Measurements from ENCODE around the gene PSMD6. TPM values are rescaled to one million over a fixed set of nuclear protein-coding genes. Genes with fewer than 3 reads are reported as not detected.

Gene PSMD6
- total RNA-seq, 2 experiments from 2014 or later = 81.2 to 86.3 TPM

DNA sequence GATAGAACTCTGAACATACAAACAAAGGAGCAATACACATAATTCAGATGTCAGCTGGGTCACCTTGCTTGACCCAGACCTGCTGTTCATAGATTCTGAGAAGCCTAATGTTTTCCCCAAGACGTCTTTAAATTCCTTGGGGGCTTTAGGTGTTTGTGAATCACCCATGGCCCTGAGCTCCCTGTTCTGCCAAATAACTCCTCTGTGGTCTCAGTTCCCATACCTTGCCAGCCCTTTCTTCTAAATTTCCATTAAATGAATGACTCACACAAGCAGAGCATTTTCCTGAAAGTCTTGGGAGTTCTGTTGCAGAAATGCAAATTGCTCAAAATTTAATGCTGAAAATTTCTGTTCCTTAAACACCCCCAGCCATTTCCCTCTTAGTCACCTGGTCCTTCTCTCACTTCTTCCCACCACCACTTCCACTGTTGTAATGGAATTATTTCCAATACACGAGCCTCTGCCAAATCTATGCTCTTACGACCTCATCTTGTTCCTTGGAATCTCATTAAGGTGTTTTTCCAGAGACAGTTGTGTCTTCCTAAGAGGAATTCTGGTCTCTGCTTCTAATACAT lies 33.4 kb upstream of the PSMD6 start:
- Mint-ChIP-seq H3K36me3 (ENCODE audit: low read depth) (no peaks in the 10 kb centered on the region), H3K9me3 (ENCODE audit: insufficient read depth) (no peaks in the 10 kb centered on the region), H3K27me3 (ENCODE audit: low read depth) (peaks cover 22% of the 10 kb centered on the region), H3K27ac (no peak overlapping the region), H3K4me1 (ENCODE audit: low read depth) (no peaks in the 10 kb centered on the region), H3K4me3 (no peak overlapping the region)
- ChIA-PET CTCF (no interaction called here), POLR2A (no interaction called here)
- ATAC-seq = no peak
- no peak for DNase-seq

GRCh38 chr3:64055076-64055475 lies 31.8 kb upstream of the PSMD6 start:
- Mint-ChIP-seq H3K4me3 (no peak overlapping the region), H3K4me1 (ENCODE audit: low read depth) (no peaks in the 10 kb centered on the region), H3K27me3 (ENCODE audit: low read depth) (peaks cover 18% of the 10 kb centered on the region), H3K36me3 (ENCODE audit: low read depth) (no peaks in the 10 kb centered on the region), H3K27ac (no peak overlapping the region), H3K9me3 (ENCODE audit: insufficient read depth) (no peaks in the 10 kb centered on the region)
- no peak for DNase-seq
- POLR2A ChIA-PET = no interaction called here
- CTCF ChIA-PET = no interaction called here
- no peak for ATAC-seq

DNA sequence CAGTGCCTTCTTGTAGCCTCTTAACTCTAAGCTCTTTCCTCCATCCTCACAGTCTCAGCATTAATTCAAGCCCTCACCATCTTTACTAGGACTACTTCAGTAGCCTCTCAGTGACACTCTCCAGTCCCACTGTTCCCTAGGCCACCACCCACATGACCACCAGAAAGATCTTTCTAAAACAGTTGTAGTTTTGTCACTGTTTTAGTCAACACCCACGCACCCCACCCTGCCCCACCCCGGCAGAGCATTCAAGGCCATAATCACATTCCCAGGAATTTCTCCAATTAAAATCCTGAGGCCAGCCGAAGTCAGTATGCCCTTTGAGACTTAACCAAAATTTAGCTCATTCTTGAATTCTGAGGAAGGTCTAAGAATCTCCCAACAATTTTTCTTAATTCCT lies 31.2 kb upstream of the PSMD6 start:
- ChIA-PET CTCF (no interaction called here), POLR2A (no interaction called here)
- DNase-seq = no peak
- H3K4me3 Mint-ChIP-seq = no peak overlapping the region
- no peak overlapping the region for H3K27ac Mint-ChIP-seq
- no peaks in the 10 kb centered on the region for H3K4me1 Mint-ChIP-seq (ENCODE audit: low read depth)
- no peak for ATAC-seq
- H3K9me3 Mint-ChIP-seq (ENCODE audit: insufficient read depth) = no peaks in the 10 kb centered on the region
- no peaks in the 10 kb centered on the region for H3K36me3 Mint-ChIP-seq (ENCODE audit: low read depth)
- peaks cover 17% of the 10 kb centered on the region for H3K27me3 Mint-ChIP-seq (ENCODE audit: low read depth)

DNA sequence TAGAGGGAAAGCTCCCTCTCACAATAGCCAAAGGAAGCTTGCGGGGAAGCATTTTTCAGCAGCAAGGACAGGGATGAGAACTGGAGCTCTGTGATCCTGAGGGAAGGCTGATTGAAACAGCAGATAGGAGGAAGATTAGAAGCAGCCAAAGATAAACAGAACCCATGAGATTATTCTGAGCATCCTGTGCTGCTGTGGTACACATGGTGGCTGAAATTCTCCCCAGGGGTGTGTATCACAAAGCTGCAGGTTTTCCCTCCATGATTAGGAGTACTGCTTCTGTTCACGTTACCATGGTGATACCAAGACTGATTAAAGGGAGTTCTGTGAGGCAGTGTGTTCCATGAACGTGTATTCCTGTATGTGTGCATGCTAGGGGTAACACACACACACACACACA lies 30.3 kb upstream of the PSMD6 start:
- H3K36me3 Mint-ChIP-seq (ENCODE audit: low read depth) = no peaks in the 10 kb centered on the region
- H3K4me1 Mint-ChIP-seq (ENCODE audit: low read depth) = peaks cover 3% of the 10 kb centered on the region
- no peak overlapping the region for H3K27ac Mint-ChIP-seq
- no peaks in the 10 kb centered on the region for H3K9me3 Mint-ChIP-seq (ENCODE audit: insufficient read depth)
- no peak for DNase-seq
- H3K27me3 Mint-ChIP-seq (ENCODE audit: low read depth) = peaks cover 12% of the 10 kb centered on the region
- H3K4me3 Mint-ChIP-seq = no peak overlapping the region
- ATAC-seq = no peak
- POLR2A ChIA-PET = no interaction called here
- CTCF ChIA-PET = no interaction called here

DNA sequence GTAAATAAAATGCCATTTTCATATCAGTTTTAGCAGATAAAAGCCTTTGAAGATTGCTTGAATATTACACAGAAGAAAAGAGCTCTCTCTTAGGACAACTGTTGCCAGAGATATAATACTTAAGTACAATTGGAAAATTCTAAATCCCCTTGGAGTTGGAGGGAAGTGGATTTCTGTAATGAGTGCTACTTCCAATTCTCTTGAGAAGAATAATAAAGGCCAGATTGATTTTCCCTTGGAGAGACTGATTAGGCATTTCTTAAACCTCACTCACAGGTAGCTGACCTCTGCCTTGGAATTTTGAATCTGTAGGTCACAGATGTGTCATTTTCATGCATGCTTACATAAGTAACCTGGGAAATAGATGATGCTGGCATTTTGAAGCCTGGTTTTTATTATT lies 29.8 kb upstream of the PSMD6 start:
- Mint-ChIP-seq H3K9me3 (ENCODE audit: insufficient read depth) (no peaks in the 10 kb centered on the region), H3K27me3 (ENCODE audit: low read depth) (peaks cover 12% of the 10 kb centered on the region), H3K27ac (no peak overlapping the region), H3K4me1 (ENCODE audit: low read depth) (peaks cover 4% of the 10 kb centered on the region), H3K4me3 (no peak overlapping the region), H3K36me3 (ENCODE audit: low read depth) (no peaks in the 10 kb centered on the region)
- ChIA-PET POLR2A (no interaction called here), CTCF (no interaction called here)
- ATAC-seq (no peak), DNase-seq (no peak)

GRCh38 chr3:64049832-64050231 lies 26.5 kb upstream of the PSMD6 start:
- CTCF ChIA-PET = interaction anchor here (0.7 to 1.5 kb wide), 3 partner anchors 8 to 26 kb away, joined by 3 read pairs; partner anchors contain the start of gene PSMD6
- H3K27ac Mint-ChIP-seq = no peak overlapping the region
- peaks cover 4% of the 10 kb centered on the region for H3K4me1 Mint-ChIP-seq (ENCODE audit: low read depth)
- DNase-seq = no peak
- ATAC-seq = no peak
- peaks cover 6% of the 10 kb centered on the region for H3K27me3 Mint-ChIP-seq (ENCODE audit: low read depth)
- POLR2A ChIA-PET = no interaction called here
- no peaks in the 10 kb centered on the region for H3K9me3 Mint-ChIP-seq (ENCODE audit: insufficient read depth)
- no peak overlapping the region for H3K4me3 Mint-ChIP-seq
- H3K36me3 Mint-ChIP-seq (ENCODE audit: low read depth) = no peaks in the 10 kb centered on the region

DNA sequence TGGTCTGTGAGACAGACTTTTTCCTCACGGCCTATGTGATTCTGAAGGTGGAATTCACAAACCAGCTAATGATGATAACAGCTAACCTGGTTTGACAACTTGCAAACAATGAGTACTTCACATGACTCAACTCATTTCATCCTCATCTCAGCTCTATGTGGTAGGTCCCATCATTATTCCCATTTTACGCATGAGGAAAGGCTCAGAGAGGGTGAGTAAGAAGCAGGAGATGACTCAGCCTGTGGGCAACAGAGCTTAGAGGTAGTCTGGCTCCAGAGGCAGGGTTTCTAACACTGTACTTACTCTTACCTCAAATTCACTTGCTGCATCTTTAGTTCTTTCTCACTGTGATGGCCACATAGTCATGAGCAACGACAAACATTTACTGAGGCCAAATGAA lies 25.8 kb upstream of the PSMD6 start:
- H3K4me3 Mint-ChIP-seq = no peak overlapping the region
- H3K27me3 Mint-ChIP-seq (ENCODE audit: low read depth) = peaks cover 8% of the 10 kb centered on the region
- no peaks in the 10 kb centered on the region for H3K36me3 Mint-ChIP-seq (ENCODE audit: low read depth)
- DNase-seq = no peak
- no peak overlapping the region for H3K27ac Mint-ChIP-seq
- CTCF ChIA-PET = interaction anchor here (1.3 to 1.5 kb wide), 2 partner anchors 19 to 25 kb away, joined by 3 read pairs; partner anchors contain the start of gene PSMD6
- no peaks in the 10 kb centered on the region for H3K9me3 Mint-ChIP-seq (ENCODE audit: insufficient read depth)
- POLR2A ChIA-PET = no interaction called here
- peaks cover 4% of the 10 kb centered on the region for H3K4me1 Mint-ChIP-seq (ENCODE audit: low read depth)
- no peak for ATAC-seq

DNA sequence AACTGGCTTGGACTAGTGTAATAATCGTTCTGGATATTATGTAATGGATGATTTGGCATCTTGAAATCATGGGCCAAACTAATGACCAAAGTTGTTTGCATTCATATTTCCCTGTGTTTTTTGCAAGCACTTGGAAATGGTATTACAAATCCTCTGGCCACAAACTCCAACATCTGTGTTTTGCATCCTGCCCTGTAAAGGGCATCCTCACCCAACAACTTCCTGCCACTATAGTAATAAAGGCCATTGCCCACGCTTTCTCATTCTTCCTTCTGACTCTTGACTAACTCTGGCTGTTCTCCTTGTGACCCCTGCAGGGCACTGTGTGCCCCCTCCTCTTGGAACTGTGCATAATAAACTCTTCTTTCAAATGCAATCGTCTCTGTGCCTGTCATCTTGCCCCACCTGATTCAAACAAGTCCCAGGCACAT lies 25.4 kb upstream of the PSMD6 start:
- no peak for DNase-seq
- Mint-ChIP-seq H3K27me3 (ENCODE audit: low read depth) (peaks cover 10% of the 10 kb centered on the region), H3K27ac (no peak overlapping the region), H3K36me3 (ENCODE audit: low read depth) (no peaks in the 10 kb centered on the region), H3K9me3 (ENCODE audit: insufficient read depth) (no peaks in the 10 kb centered on the region), H3K4me3 (no peak overlapping the region), H3K4me1 (ENCODE audit: low read depth) (peaks cover 4% of the 10 kb centered on the region)
- ChIA-PET CTCF (interaction anchor here (1.3 to 1.5 kb wide), 2 partner anchors 19 to 25 kb away, joined by 3 read pairs; partner anchors contain the start of gene PSMD6), POLR2A (no interaction called here)
- ATAC-seq = no peak

DNA sequence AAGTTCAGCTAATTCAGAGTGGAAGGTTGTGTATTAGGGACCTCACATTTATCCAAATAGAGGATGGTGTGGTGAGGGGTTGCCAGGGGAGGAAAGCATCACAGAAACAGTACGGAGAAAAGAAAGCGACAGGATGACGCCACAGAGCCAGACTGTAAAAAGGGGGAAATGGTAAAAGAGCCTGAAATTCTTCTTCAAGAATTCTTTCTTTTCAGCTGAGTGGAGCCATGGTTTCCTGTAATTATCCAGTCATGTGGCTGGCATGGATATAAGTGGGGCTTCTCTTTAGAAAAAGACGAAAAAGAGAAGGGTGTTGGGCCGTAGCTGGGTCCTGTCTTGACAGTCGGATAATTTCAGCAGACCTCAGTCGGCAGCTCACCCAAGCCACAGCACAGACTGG lies 24.5 kb upstream of the PSMD6 start:
- Mint-ChIP-seq H3K9me3 (ENCODE audit: insufficient read depth) (no peaks in the 10 kb centered on the region), H3K27me3 (ENCODE audit: low read depth) (peaks cover 14% of the 10 kb centered on the region), H3K36me3 (ENCODE audit: low read depth) (no peaks in the 10 kb centered on the region), H3K27ac (no peak overlapping the region), H3K4me1 (ENCODE audit: low read depth) (peaks cover 4% of the 10 kb centered on the region), H3K4me3 (no peak overlapping the region)
- ChIA-PET POLR2A (no interaction called here), CTCF (no interaction called here)
- ATAC-seq (no peak), DNase-seq (no peak)

DNA sequence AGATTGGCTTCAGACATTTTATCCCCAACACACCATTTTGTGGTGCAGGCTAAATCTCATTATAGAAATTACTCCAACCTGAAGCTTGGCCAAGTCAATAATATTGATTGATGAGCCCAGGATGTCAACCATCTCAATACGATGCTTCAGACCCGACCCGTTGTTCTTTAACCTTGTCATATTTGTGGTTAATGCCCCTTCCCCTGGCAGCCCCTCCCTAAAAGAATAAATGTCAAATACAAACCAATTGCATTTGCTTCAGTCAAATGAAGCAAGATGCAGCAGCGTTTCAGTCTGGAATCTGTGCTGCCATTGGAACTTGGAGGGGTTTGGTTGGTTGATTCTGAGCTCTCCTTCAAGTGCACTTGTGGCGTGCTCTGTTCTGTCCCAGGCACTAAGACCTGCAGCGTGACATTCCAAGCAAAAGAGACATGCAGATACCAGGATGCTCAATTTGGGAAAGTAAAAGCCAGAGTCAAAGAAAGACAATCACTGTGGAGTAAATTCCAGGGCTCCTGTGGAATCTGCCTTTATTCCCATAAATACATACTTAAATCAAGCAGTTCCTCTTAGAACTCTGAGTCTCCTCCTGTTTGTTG lies 23.8 kb upstream of the PSMD6 start:
- peaks cover 4% of the 10 kb centered on the region for H3K4me1 Mint-ChIP-seq (ENCODE audit: low read depth)
- H3K27me3 Mint-ChIP-seq (ENCODE audit: low read depth) = peaks cover 15% of the 10 kb centered on the region
- POLR2A ChIA-PET = no interaction called here
- no peaks in the 10 kb centered on the region for H3K9me3 Mint-ChIP-seq (ENCODE audit: insufficient read depth)
- no peaks in the 10 kb centered on the region for H3K36me3 Mint-ChIP-seq (ENCODE audit: low read depth)
- ATAC-seq = no peak
- H3K4me3 Mint-ChIP-seq = no peak overlapping the region
- DNase-seq = no peak
- no peak overlapping the region for H3K27ac Mint-ChIP-seq
- CTCF ChIA-PET = no interaction called here

- CTCF ChIA-PET = no interaction called here
- Mint-ChIP-seq H3K27ac (peak overlapping the region; percentile 35), H3K27me3 (ENCODE audit: low read depth) (peaks cover 15% of the 10 kb centered on the region), H3K4me3 (no peak overlapping the region), H3K9me3 (ENCODE audit: insufficient read depth) (no peaks in the 10 kb centered on the region), H3K4me1 (ENCODE audit: low read depth) (peaks cover 4% of the 10 kb centered on the region), H3K36me3 (ENCODE audit: low read depth) (no peaks in the 10 kb centered on the region)
- no peak for DNase-seq
- ATAC-seq = no peak
- POLR2A ChIA-PET = no interaction called here
Observed at GRCh38 chr3:64046592-64046991, 23.3 kb upstream of the PSMD6 start.

DNA sequence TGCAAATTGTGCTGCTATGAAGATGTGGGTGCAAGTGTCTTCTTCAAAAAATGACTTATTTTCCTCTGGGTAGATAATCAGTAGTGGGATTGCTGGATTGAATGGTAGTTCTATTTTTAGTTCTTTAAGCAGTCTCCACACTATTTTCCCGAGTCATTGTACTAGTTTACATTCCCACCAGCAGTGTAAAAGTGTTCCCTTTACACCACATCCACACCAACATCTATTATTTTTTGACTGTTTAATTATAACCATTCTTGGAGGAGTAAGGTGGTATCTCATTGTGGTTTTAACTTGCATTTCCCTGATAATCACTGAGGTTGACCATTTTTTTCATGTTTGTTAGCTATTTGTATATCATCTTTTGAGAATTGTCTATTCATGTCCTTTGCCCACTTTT lies 19.7 kb upstream of the PSMD6 start:
- CTCF ChIA-PET = no interaction called here
- no peak for DNase-seq
- Mint-ChIP-seq H3K27me3 (ENCODE audit: low read depth) (peaks cover 24% of the 10 kb centered on the region), H3K4me1 (ENCODE audit: low read depth) (no peaks in the 10 kb centered on the region), H3K36me3 (ENCODE audit: low read depth) (no peaks in the 10 kb centered on the region), H3K4me3 (no peak overlapping the region), H3K9me3 (ENCODE audit: insufficient read depth) (no peaks in the 10 kb centered on the region), H3K27ac (no peak overlapping the region)
- POLR2A ChIA-PET = no interaction called here
- no peak for ATAC-seq

Measured in activated CD8-positive, alpha-beta T cell treated with anti-CD3 and anti-CD28 coated beads, Interleukin-2, amount 10 ng/mL, durations not matched to agents 7 days and 5 days (primary cell).